ENCODE measurements around the gene RMI2.

- TF ChIP-seq CTCF (conservative IDR thresholded peaks at IDR 0.05 in 1 of 2, IDR thresholded peaks at IDR 0.05 in 1 of 2; ENCODE audit: low read depth in 1 of 2, low read length in 2 of 2) (no peak), EZH2 (IDR thresholded peaks at IDR 0.05; ENCODE audit: low read length, missing control alignments) (no peak)
These were observed 38.1 kb upstream of the RMI2 start for GRCh38 chr16:11306997-11307638.
